GM19463 (cell line): ENCODE data around the gene TNFRSF12A.

ENCODE experiments used
- ATAC-seq: cut with Tn5 transposase; IDR thresholded peaks from one replicate; pipeline ENCODE4 v1.9.1; 2021; ENCODE audit warnings: mild to moderate bottlenecking, moderate library complexity; ENCODE audit not compliant: unreplicated experiment

TNFRSF12A gene

DNA sequence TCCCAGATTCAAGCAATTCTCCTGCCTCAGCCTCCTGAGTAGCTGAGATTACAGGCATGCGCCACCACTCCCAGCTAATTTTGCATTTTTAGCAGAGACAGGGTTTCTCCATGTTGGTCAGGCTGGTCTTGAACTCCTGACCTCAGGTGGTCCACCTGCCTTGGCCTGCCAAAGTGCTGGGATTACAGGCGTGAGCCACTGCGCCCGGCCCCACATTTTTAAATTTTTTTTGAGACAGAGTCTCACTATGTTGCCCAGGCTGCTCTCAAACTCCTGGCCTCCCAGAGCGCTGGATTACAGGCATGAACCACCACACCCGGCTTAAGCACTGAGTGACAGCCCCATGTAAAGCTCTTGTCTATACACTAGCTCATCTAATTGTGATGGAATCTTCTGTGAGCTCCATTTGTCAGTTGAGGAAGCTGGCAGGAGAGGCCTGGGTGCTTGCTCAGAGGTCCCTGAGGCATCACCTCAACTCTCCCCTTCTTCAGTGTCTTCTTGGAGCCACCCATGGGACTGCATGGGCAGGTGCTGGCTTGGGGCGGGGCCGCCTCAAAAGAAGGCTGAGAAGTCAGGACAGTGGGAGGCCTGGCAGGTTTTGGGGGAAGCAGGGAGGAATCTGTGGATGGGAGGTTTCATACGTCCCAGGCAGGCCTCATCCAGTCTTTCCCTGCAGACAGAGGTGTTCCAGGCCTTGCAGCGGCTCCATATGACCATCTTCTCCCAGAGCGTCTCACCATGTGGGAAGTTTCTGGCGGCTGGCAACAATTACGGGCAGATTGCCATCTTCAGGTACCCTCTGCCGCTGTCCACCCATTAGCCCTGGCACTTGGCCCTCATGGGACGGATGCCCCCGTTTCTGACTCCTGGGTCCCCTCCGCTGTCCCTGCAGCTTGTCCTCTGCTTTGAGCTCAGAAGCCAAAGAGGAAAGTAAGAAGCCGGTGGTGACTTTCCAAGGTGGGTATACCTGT, 5.1 kb downstream of the TNFRSF12A start:
- ATAC-seq: no peak

DNA sequence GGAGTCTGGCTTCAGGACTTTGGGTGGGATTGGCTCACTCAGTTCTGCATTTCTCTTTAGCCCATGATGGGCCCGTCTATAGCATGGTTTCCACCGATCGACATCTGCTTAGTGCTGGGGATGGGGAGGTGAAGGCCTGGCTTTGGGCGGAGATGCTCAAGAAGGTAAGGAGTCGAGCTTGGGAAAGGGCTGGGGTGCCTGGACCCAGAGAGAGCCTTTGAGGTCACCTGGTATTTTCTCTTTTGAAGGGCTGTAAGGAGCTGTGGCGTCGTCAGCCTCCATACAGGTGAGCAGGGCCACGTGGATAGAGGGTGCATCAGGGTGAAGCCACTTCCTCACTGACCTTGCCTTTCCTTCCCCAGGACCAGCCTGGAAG, 5.8 kb downstream of the TNFRSF12A start:
- ATAC-seq: no peak

DNA sequence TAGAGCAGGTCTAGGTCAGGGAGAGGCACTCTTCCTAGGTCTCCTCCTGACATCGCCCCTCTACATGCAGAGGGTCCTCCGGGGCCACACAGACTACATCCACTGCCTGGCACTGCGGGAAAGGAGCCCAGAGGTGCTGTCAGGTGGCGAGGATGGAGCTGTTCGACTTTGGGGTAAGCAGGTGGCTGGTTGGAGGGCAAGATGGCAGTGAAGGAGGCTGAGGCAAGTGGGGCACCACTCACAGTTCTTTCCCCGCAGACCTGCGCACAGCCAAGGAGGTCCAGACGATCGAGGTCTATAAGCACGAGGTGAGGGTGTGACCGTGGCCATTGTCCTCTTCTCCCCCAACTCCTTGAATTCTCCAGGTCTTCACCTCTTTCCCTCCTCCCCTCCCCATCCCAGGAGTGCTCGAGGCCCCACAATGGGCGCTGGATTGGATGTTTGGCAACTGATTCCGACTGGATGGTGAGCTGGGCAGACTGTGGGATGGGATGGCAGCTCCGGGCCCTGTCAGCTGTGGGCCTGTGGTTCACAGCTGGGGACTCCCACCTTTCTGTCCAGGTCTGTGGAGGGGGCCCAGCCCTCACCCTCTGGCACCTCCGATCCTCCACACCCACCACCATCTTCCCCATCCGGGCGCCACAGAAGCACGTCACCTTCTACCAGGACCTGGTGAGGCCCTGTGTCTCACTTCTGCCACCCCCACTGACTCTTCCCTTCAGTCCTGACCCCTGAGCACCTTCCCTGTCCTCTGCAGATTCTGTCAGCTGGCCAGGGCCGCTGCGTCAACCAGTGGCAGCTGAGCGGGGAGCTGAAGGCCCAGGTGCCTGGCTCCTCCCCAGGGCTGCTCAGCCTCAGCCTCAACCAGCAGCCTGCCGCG, 6.7 kb downstream of the TNFRSF12A start:
- ATAC-seq: no peak

DNA sequence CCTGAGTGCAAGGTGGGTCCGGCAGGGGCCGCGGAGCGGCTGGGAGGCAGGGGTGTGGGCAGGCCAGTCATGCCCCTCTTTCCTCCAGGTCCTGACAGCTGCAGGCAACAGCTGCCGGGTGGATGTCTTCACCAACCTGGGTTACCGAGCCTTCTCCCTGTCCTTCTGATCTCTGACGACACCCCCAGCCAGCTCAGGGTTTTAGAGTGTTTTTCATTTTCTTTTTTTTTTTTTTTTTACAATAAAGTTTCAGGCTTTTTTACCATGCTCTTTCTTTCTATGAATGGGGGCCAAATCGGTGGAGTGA, 7.3 kb downstream of the TNFRSF12A start:
- no peak for ATAC-seq

- ATAC-seq: no peak
These were observed 8.0 kb downstream of the TNFRSF12A start for GRCh38 chr16:3027983-3028715.

DNA sequence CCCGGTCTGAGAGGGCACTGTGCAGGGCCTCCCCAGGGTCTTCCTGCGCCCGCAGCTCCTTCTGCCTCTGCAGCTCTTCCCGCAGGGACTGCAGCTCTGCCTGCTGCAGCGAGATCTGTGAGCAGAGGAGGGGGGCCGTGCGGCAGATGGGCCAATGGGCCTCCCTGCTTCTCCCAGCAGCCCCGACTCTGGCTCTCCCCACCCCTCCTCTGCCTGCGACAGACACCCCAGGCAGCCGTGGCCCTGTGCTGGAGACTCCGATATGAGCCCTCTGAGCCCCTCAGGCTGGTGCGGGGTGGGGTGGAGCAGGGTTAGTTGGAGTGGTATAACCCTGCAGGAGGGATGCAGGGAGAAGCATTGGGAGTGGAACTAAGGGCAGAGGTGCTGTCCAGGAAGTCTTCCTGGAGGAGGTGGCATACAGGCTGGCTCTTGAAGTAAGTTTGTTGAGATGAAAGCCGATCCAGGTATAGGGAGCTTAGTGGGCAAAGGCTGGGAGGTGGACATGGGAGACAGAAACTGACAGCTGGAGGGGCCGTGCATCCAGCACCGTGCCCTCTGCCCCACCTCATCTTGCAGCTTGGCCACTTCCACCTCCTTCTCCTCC, 8.7 kb downstream of the TNFRSF12A start:
- no peak for ATAC-seq

DNA sequence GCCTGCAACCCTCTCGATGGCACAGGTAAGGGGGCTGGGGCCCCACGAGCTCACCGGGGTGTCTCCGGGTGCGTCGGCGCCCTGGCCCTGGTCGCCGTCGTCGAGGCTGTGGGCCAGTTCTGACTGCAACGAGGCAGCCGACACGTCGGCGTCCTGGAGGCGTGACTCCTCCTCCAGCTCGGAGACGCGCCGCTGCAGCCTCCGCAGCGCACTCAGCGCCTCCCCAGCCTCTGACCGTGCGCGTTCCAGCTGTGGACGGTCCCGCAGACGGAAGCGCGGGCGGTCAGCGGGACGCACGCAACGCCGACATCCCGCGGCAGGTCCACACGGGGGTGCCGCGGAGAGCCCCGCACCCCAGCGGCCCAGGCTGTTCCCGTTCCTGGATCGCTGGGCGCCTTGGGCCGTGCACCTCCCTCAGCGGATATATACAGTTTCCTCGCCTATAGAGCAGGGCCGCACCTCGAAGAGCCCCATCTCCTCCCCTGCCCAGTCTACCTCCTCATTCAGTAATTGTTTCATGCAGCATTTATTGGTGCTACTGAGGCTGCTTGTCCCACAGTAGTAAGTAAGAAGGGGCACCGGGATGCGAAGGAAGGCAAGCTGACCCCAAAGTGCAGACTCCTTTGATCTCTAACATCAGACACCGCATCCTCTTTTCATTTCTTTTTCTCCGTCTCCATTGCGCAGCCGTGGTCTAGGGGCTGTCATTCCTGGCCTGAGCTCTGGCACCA, 9.5 kb downstream of the TNFRSF12A start:
- ATAC-seq: no peak

- no peak for ATAC-seq
These were observed 10.3 kb downstream of the TNFRSF12A start for GRCh38 chr16:3030222-3031212.

DNA sequence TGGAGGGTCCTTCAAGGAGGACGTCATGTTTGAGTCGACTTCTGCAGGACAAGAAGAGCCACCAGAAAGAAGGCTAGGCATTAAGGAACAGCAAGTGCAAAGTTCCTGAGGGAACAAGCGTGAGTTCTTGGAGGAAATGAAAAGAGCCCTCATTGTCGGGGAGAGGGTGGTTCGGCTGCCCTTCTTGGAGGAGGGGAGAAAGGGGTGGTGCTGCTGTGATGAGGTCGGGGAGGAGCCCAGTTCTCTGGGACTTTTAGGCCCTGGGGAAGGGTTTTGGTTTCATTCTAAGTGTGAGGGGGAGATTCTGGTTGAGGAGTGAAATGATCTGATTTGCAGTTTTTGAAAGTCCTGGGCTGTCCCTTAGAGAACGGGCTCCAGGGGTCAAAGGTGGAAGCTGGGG, 12.5 kb downstream of the TNFRSF12A start:
- no peak for ATAC-seq

DNA sequence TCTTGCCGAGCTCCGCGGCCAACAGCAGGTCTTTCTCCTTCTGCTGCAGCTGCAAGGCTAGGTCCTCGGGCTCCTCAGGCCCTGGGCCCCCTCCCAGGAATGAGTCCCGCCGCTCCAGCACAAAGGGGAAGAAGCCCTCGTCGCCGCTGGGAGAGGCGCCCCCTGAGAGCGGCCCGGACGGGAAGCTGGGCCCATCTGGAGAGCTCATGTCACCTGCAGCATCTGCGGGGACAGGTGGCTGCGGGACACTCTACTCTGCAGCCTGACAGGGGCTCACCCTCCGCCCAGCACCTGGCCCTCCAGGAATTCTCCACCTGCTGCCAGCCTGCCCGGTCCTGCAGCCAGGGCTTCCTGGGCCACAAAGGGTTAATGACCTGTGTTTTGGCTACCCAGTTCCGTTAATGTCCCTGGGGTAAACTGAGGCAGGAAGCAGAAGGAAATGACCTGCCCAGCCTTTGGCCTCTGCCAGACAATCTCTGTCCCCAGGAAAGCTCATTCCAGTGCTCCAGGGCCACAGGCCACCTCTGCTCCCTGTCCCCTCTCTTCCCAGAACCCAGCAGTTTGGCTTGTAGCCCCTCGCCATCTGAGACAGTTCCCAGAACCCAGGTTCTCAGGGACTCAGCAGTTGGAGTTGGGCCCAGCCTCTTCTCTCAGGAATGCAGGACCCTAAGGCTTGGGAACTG, 15.3 kb downstream of the TNFRSF12A start:
- ATAC-seq: no peak

GRCh38 chr16:3035972-3036725, 16.0 kb downstream of the TNFRSF12A start:
- ATAC-seq: no peak

GRCh38 chr16:3036726-3037315, 16.7 kb downstream of the TNFRSF12A start, which contains the start of gene BICDL2:
Gene BICDL2 (minus strand): TSS chr16:3036944. CDS start chr16:3035496, 1,448 bp downstream.
- no peak for ATAC-seq

DNA sequence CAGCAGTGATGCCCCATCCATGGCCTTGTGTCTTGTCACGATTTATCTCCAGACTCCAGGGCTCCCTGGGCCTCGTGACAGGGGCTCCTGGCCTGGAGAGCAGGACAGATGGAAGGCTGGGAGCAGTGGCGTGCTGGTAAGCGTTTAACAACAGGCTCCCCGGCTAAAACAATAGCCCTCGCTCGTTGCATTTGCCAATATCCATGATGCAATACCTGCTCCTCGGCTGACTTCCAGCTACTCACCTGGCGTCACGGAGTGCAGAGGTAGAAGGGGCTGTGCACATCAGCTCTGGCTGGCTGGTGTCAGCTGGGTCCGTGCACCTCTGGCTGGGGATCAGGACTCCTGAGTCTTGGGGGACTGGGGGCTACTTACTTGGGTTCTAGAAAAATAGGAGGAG, 18.1 kb downstream of the TNFRSF12A start:
- no peak for ATAC-seq

DNA sequence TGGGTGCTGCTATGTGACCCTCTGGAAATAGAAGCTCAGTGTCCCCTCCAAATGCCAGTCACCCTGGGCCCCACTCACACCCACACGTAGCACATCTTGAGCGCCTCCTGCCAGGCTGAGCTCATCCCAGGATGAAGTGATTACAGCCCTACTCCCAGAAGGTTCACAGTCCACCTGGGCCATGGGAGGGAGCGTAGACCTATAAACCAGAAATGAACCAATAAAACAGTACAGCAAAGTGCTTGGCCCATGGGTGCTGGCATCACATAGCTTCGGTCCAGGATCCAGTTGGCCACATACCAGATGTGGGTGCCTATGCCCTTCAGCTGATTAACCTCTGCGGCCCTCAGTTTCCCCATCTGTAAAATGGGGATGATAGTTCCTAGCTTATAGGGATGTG, 18.7 kb downstream of the TNFRSF12A start:
- no peak for ATAC-seq

GRCh38 chr16:3042376-3042775, 22.2 kb downstream of the TNFRSF12A start:
- no peak for ATAC-seq

DNA sequence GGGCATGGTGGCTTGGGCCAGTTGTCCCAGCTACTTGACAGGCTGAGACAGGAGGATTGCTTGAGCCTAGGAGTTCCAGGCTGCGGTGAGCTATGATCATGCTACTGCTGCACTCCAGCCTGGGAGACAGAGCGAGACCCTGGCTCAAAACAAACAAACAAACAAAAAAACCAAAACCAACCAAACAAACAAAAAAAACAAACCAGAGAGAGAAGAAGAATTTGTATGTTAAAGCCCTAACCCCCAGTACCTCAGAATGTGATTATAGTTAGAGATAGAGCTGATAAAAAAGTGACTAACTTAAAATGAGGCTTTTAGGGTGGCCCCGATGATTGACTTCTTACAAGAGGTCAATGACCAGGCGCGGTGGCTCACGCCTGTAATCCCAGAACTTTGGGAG, 24.5 kb downstream of the TNFRSF12A start:
- ATAC-seq: no peak
